Skin of body (tissue), 2 donors: ENCODE results near the gene SMARCE1. TPM values are rescaled to one million over a fixed set of nuclear protein-coding genes. Genes with fewer than 3 reads are reported as not detected.
A peak's percentile ranks its signal among the peaks of the same experiment; 100 is the strongest.
"Not testable (repeated sequence)": the region's sequence is repeated elsewhere in the genome, so short reads cannot be mapped to it uniquely, and the experiment has no call there.

ENCODE experiments used
- DNase-seq: peaks from one replicate; lab custom pipeline; 2025; lab: John Stamatoyannopoulos, UW
- total RNA-seq: library from RNA; depleted of rRNA; stranded (reverse); fragments of >200 nt; gene quantifications from one replicate; pipeline ENCODE4 v1.2.3, GENCODE V29; 2014

Gene SMARCE1
- total RNA-seq, 1 donor from 2014 or later, result 93.7 TPM

DNA sequence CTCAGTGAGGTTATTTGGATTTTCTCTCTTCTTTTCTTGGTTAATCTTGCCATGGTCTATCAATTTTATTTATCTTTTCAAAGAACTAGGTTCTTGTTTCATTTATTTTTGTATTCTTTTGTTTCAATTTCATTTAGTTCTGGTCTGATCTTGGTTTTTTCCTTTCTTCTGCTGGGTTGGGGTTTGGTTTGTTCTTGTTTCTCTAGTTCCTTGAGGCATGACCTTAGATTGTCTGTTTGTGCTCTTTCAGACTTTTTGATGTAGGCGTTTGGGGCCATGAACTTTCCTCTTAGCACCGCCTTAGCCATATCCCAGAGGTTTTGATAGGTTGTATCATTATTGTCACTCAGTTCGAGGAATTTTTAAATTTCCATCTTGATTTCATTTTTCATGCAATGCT, 61.4 kb downstream of the SMARCE1 start:
- not testable (repeated sequence) for DNase-seq

DNA sequence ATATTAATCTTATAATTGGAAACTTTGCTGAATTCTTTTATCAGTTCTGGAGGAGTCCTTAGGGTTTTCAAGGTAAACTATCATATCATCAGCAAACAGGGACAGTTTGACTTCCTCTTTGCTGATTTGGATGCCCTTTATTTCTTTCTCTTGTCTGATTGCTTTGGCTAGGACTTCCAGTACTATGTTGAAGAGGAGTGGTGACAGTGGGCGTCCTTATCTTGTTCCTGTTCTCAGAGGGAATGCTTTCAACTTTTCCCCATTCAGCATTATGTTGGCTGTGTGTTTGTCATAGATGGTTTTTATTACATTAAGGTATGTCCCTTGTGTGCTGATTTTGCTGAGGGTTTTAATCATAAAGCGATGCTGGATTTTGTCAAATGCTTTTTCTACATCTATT, 62.7 kb downstream of the SMARCE1 start:
- not testable (repeated sequence) for DNase-seq

DNA sequence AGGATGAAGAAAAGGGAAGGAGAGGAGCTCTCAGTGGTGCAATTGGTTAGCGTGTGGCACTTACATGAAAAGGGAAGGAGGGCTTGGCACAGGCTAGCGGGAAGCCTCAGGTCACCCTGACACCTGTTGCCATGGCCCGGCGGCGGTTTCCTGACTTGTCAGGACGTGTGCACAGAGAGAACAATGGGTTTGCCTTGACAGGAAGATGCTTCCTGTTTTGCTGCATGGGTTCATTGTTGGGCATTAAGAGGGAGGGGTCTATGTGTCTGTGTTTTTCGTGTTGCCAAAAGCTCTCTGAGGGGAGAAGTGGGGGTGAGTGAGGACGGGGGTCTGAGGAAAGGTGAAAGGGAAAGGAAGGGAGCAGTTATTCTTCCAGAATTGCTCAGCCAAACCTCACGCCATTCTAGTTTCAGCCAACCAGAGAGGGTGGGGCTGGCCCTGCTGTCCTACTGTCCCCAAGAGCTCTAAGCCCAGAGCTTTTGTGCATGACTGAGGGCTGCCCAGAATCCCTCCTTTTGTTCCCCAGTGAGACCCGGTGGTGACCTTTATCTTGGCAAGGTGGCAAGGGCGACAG, 65.2 kb downstream of the SMARCE1 start:
- DNase-seq, result peak; percentile 39

DNA sequence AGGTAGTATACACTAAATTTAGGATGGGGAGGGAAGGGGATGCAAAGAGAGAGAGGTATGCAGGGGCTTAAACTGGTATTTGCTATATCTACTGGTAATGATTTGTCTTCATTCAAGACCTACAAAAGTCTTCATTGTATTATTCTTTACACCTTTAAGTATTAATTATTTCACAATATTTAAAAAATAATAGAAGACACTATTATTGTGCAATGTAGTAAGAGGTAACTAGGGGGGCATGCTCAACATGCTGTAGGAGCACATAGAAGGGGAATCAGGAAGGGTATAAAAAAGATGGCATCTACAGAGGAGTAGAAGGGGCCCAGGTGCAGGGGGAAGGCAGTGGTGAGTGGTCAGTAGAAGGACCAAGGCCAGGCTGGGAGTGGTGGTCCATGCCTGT, 67.5 kb downstream of the SMARCE1 start:
- no peak for DNase-seq

DNA sequence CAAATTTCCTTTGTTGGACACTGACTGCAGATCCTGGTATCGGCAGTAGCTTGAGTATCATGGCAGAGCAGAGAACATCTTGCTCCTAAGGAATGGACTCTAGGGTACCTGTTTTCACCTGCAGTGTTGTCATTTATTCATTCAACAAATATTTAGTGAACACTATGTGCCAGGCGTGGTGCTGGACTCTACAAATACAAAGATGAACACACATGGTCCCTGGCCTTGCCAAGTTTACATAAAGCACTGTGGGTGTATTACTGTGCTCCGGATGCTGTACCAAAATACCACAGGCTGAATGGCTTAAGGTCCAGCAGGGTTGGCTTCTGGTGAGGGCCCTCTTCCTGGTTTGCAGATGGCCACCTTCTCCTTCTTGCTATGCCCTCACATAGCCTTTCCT, 68.1 kb downstream of the SMARCE1 start:
- no peak for DNase-seq

DNA sequence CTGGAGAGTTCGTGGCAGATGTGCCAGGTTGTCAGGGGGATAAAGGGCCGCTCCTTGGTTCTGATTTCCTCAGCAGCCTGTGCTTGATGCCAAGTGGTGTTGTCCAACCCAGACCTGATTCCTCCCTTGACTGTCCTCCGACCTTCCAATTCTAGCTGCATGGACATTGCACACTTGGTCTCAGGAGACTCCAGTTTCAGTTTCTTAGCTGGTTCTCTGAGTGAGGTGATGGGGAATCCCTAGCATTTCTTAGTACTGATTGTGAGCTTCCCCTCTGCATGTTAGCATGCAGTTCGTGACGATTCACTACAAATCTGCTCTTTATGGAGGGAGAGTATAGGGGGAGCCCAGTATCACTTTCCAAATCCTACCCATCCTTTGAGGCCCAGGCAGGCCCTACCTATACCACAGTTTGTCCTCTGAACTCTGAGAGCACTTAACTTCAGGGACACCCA, 70.0 kb downstream of the SMARCE1 start:
- no peak for DNase-seq

DNA sequence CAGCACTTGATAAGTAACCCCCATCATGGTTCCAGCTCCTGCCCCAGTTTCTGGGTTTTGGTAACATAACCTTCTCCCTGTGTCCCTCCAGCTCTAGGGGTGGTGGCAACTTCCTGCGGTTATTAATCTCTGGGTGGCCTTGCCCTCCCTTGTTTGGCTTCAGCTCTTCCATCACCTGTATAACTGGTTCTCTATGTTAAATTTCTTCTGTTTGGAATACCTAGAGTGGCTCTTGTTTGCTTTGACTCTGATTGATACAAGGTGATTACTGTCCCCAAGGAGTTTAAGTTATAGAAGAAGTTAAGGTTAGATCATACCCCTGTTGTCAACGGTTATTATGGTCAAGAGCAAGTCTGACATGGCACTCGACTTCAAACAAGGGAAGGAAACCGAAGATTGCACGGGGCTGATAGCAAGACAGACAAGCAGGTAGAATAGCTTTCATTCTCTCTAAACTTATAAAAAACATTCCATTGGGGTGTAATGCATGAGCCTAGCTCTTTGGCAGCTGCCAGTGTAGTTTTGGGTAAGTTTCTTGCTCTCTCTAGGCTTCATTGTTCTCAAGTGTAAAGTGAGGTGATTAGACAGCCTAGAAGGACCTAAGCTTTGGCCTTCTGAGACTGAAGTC, 71.4 kb downstream of the SMARCE1 start:
- DNase-seq, result no peak

Other genes with a start within 250 kb of the SMARCE1 start
- 55.5 TPM for gene TOP2A, start 229.9 kb downstream of the SMARCE1 start, total RNA-seq
- gene IGFBP4, start 204.4 kb downstream of the SMARCE1 start, total RNA-seq, result 73.4 TPM
- 25.6 TPM for gene TNS4, start 146.2 kb downstream of the SMARCE1 start, total RNA-seq
- gene CCR7, start 82.3 kb downstream of the SMARCE1 start, total RNA-seq, result 0.30 TPM
- 0.49 TPM for gene KRT222, start 17.4 kb upstream of the SMARCE1 start, total RNA-seq
- gene KRT24, start 55.9 kb upstream of the SMARCE1 start, total RNA-seq, result not detected
- gene KRT25, start 107.5 kb upstream of the SMARCE1 start, total RNA-seq, result 608 TPM
- gene KRT26, start 124.4 kb upstream of the SMARCE1 start, total RNA-seq, result 18.3 TPM
- gene KRT27, start 134.7 kb upstream of the SMARCE1 start, total RNA-seq, result 428 TPM
- 152 TPM for gene KRT28, start 152.1 kb upstream of the SMARCE1 start, total RNA-seq
- 976 TPM for gene KRT10, start 174.8 kb upstream of the SMARCE1 start, total RNA-seq
- gene KRT12, start 219.4 kb upstream of the SMARCE1 start, total RNA-seq, result 0.10 TPM
- 0.39 TPM for gene KRT20, start 237.4 kb upstream of the SMARCE1 start, total RNA-seq